Hepatocyte (in vitro differentiated cells): Measurements from ENCODE around the gene HES4.

Source experiments
- CTCF ChIP-seq: fragments of 200-600 bp; sonication (generic); IDR thresholded peaks from 2 replicates; pipeline ENCODE4 v1.5.1; 2016; ENCODE audit warnings: antibody characterized with exemption, mild to moderate bottlenecking; ENCODE audit not compliant: poor library complexity
- EZH2 ChIP-seq: fragments of 200-600 bp; sonication (generic); IDR thresholded peaks from 2 replicates; pipeline ENCODE4 v1.6.1; 2016; ENCODE audit warnings: antibody characterized with exemption, mild to moderate bottlenecking, borderline replicate concordance

DNA sequence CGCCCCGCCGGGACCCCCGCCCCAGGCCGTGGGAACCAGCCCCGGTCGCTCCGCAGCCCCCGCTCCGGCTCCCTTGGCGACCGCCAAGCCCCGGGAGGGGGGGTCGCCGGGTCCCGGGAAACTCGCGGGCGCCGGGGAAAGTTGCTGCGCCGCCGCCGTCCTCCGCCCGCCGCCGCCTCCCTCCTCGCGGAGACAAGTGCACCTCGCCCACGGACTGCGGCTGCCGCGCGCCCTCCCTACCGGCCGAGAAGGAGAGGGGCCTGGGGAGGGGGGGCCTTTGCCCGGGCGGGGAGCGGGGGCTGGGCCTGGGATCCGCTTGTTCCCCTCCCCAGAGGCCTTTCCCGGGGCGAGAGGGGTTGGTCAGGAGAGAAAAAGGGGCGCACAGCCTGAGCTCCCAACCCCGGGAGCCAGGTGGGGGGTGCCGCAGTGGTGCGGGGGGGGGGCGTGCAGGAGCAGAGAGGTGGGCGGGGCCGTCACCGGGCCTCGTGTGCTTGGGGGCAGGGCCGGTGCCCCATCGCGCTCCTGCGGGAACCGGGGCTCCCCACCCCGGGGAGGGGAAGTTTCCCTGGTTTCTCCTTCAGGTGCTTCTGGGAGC is 20.6 kb upstream of the HES4 start:
- TF ChIP-seq CTCF (no peak), EZH2 (no peak)
